Cardiac fibroblast (primary cell): ENCODE data around the gene RBMS1.

Experiments
- DNase-seq, 2 donors: peaks; one replicate each; pipeline versions ENCODE4 v3.0.0 to v3.0.0-alpha.2; 2010; ENCODE audit warnings: low read depth in 2 of 2
- H3K4me3 ChIP-seq, 2 donors: replicated peaks in 1 of 2; 1 replicate in 1 of 2; 2 replicates in 1 of 2; pipeline ENCODE4 v1.5.1; 2011; ENCODE audit warnings: low read depth in 2 of 2, low read length in 2 of 2, mild to moderate bottlenecking in 2 of 2, moderate library complexity in 1 of 2
- TF ChIP-seq, protein P1 (sequence below): IDR thresholded peaks from one replicate; pipeline ENCODE4 v1.5.1; 2011; ENCODE audit warnings: low read depth, mild to moderate bottlenecking, low read length, inconsistent platforms

Gene RBMS1

DNA sequence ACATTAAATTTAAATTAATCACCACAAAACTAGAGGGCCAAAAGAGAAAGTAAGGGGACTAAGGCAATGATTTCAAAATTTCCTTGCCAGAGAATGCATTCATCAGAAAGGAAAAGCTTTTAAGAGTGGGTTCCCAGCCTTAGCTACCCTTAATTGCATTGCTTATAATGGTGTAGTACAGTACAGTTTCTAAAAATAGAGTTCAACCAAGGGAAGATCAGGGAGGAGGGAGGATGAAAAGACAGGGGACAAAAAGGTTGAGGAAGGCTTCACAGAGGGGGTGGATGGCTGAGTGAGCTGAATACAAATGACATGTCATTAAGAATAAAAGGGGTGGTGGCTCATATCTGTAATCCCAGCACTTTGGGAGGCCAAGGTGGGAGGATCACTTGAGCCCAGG lies 119.9 kb downstream of the RBMS1 start:
- DNase-seq, result no peak
- TF ChIP-seq, protein P1, sequence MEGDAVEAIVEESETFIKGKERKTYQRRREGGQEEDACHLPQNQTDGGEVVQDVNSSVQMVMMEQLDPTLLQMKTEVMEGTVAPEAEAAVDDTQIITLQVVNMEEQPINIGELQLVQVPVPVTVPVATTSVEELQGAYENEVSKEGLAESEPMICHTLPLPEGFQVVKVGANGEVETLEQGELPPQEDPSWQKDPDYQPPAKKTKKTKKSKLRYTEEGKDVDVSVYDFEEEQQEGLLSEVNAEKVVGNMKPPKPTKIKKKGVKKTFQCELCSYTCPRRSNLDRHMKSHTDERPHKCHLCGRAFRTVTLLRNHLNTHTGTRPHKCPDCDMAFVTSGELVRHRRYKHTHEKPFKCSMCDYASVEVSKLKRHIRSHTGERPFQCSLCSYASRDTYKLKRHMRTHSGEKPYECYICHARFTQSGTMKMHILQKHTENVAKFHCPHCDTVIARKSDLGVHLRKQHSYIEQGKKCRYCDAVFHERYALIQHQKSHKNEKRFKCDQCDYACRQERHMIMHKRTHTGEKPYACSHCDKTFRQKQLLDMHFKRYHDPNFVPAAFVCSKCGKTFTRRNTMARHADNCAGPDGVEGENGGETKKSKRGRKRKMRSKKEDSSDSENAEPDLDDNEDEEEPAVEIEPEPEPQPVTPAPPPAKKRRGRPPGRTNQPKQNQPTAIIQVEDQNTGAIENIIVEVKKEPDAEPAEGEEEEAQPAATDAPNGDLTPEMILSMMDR, result no peak
- no peak overlapping the region for H3K4me3 ChIP-seq

DNA sequence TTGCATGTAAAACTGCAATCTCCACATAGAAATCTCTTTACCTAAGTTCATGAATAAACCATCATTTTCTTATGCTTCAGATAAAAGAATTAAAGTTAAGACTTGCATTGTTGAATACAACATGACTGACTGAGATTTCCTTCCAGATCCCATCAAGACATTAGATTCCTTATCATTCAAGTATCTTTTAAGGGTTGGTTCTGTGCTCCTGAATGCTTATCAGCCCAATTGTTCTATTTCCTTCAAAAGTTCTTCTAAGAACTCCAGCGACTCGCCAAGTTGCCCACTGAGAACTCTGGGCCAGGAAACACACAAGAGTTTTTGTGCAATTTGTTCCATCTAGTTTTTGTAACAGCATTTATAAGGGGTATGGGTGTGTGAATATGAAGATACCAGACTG lies 120.3 kb downstream of the RBMS1 start:
- H3K4me3 ChIP-seq, result no peak overlapping the region
- no peak for DNase-seq
- TF ChIP-seq, protein P1, result no peak

DNA sequence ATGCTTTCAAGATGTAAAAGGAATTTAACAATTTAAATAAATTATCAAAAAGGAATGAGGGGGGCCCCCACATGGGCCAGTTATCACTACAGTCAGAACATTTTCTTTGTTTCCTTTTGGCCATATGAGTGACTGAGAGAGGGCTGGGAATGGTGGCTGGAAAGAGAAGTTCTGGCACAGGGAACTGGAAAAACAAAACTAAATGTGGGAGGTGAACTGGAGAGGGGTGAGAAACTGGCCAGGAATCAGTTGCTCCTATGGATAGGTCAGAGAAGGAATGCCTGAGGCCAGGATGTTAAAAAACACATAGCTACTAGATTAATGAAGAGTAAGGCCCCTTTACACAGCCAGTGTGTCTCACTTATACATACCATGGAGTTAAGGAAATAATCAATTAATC lies 121.0 kb downstream of the RBMS1 start:
- peak; percentile 63 to 89 for DNase-seq
- TF ChIP-seq, protein P1, result no peak
- no peak overlapping the region for H3K4me3 ChIP-seq

DNA sequence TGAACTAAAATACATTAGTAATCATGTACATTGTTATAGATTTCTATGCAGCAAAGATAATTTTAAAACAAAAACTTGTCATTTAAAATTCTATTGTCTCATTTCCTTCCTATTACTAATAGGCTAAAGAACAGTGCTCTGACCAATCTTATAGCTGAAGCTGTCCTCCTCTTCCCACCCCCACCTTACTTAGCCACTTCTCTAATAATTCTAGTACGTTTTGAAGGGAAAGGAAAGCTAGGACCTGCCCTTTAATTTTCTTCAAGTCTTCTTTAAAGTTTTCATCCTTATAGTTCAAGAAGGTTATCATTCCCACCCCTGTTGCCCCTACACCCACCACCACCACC lies 121.6 kb downstream of the RBMS1 start:
- TF ChIP-seq, protein P1, result no peak
- no peak overlapping the region for H3K4me3 ChIP-seq
- peak in 1 of 2 donors; percentile 58 for DNase-seq

DNA sequence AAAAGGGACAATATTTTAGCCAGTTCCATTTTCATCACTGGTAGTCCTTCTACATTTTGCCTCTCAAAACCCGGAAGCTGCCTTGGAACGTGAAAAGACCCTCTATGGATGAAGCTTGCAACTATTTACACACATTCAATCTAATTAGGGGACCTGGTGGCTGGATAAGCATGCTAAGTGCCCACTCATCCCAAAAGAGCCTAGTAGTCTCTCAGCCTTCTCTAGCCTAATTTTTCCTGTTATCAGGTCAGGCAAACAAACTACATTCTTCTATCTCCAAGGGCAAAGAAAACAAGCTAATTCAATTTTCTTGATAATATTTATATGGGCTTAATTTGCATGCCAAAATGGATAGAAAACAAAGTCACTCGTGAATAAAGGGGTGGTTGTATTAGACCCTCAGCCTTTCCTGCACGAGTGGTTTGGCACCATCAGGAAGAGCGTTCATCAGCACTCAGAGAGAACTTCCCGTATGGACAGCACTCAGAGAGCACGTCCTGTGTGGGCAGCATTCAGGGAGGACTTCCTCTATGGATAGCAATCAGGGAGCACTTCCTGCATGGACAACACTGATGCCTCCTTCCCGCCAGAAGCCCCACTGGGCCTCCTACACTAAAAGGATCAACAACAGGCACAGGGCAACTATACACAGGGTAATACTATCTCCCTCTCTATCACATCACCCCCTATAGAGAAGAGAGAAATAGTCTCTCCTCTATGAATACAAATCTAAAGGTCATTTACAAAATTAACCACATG lies 122.2 kb downstream of the RBMS1 start:
- no peak overlapping the region for H3K4me3 ChIP-seq
- peak; percentile 66 to 67 for DNase-seq

DNA sequence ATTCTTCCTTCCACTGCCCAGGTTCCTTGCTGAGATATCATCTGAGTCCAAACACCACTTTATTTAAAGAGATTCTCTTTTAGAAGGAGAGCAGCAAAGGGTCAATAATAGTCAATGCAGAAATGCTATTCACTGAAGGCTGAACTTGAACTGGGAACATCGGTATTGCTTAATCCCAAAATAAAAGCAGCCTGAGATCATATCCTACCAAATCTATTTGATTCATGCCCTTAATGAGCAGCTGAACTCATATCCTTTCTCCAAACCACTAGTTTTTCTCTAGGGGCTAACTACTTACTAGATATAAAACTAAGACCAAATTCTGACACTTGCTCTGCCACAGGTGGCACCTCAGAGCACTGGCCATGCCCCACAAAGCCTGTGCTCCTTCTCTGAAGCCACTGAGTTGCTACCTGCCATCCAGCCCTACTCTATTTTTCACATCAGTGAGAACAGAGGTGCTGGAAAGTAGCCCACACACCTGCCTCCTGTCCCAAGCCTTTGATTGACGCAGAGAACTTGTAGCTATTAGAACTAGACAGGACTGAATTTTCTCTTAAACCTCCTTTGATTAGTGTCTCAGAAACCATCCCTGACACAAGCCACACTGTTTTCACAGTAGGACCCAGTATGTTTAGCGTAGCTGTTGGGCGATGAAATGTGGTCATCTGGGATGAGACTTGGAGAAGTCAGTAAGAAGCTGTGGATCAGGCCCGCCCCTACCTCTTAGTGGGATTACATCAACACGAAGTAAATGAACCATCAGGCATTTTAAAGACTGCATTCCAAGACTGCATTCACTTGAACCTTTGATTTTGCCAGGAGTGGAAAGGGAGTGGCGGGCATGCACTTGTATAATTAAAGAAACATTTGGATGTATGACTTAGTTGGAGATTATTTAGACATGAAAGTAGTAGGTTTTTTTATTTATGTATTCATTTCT lies 124.3 kb downstream of the RBMS1 start:
- no peak overlapping the region for H3K4me3 ChIP-seq
- TF ChIP-seq, protein P1, result no peak
- peak in 1 of 2 donors; percentile 84 for DNase-seq

More for the DNA sequence above, 122.2 kb downstream of the RBMS1 start:
- TF ChIP-seq, protein P1, result no peak
